HG02623 (cell line): ENCODE measurements around the gene DYSF.

Experiments
- ATAC-seq: cut with Tn5 transposase; IDR thresholded peaks from one replicate; pipeline ENCODE4 v1.9.1; 2021; ENCODE audit warnings: moderate library complexity; ENCODE audit not compliant: unreplicated experiment

The DYSF gene

DNA sequence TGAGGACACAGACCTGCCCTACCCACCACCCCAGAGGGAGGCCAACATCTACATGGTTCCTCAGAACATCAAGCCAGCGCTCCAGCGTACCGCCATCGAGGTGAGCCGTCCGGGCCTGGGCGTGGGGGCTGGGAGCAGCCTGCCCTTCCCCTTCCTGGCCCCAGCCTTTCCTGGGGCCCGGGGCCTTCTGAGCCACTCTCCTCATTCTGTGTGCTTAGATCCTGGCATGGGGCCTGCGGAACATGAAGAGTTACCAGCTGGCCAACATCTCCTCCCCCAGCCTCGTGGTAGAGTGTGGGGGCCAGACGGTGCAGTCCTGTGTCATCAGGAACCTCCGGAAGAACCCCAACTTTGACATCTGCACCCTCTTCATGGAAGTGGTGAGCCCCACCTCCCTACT lies 157.9 kb downstream of the DYSF start:
- ATAC-seq: no peak

DNA sequence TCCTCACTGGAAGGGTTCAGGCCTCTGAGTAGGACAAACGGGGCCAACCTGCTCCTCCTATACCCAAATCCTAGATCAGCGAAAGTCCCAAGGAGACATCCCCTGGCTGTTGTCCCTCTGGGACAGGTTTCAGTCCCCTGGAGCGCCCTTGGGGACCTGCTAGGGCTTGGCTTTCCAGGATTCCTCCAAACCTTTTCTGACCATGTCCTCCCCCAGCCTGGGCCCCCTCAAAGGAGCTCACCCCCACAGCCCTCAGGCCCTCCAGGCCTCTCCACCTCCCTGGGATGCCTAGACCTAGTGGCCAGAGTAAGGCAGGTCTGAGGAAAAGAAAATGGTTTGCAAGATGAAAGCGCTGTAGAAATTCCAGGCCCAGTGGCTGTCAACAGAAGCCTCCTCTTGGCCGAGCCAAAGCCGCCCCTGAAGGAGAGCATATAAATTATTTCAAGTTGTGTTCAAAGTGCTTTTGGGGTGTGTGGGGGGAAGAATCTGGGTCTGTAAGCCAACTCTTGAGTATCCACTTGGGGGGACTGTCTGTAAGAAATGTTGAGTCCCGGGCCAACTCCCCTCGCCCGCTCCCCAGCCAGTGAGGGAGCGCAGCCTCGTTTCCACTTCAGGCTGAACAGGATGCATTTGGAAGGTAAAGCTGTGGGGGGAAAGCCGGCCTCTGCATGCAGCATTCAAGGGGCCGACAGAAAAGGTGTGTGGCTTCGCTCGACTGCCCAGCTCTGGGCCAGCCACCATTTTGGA lies 158.6 kb downstream of the DYSF start:
- ATAC-seq: no peak

DNA sequence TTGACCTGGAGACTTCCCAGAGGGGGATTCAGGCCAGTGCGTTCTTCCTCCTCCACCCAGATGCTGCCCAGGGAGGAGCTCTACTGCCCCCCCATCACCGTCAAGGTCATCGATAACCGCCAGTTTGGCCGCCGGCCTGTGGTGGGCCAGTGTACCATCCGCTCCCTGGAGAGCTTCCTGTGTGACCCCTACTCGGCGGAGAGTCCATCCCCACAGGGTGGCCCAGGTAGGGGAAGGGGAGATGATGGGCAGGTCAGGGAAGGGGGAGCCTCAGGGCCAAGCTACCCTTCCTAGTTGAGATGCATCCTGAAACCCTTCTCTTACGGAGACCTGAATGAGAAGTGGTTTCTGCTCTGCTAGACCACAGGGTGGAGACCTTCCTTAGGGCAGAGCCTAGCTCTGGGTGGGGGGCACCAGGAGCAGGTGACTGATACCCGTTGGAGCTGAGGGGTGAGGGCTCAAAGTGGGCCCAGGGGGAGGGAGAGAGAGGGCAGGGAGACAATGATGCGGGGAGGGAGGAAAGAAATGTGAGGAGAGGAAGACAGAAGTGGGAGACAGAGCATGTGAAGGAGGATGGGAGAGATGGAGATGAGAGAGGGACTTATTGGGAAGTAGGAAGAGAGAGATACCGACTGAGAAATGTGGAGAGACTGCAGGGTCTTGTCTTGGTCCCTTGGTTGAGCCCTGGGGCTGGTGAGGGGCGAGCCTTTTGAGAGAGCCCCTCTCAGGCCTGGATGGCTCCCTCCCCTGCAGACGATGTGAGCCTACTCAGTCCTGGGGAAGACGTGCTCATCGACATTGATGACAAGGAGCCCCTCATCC lies 159.4 kb downstream of the DYSF start:
- ATAC-seq: no peak

DNA sequence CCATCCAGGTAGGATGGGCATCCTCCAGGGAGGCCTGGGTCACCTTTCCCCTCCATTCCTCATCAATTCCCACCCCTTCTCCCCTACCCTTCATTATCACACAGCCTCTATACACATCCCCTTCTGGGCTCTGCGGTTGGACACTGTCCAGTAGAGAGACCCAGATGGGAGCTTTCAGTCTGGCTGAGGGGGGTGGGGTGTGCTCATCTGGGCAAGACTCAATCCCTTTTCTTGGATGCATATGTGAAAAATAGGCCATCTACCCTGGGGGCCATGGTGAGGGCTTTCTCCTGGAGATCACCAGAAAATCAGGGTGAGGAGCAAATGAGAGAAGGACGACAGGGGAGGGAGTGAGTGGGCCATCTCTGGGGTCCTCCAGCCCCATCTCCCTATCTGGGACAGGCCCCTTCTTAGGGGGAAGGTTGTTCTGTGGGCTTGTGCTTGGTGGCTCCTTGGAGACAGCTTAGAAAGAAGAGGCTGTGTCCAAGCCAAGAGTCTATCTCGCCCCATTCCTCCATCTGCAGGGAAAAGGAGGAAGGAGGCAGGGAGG lies 160.1 kb downstream of the DYSF start:
- ATAC-seq: no peak

DNA sequence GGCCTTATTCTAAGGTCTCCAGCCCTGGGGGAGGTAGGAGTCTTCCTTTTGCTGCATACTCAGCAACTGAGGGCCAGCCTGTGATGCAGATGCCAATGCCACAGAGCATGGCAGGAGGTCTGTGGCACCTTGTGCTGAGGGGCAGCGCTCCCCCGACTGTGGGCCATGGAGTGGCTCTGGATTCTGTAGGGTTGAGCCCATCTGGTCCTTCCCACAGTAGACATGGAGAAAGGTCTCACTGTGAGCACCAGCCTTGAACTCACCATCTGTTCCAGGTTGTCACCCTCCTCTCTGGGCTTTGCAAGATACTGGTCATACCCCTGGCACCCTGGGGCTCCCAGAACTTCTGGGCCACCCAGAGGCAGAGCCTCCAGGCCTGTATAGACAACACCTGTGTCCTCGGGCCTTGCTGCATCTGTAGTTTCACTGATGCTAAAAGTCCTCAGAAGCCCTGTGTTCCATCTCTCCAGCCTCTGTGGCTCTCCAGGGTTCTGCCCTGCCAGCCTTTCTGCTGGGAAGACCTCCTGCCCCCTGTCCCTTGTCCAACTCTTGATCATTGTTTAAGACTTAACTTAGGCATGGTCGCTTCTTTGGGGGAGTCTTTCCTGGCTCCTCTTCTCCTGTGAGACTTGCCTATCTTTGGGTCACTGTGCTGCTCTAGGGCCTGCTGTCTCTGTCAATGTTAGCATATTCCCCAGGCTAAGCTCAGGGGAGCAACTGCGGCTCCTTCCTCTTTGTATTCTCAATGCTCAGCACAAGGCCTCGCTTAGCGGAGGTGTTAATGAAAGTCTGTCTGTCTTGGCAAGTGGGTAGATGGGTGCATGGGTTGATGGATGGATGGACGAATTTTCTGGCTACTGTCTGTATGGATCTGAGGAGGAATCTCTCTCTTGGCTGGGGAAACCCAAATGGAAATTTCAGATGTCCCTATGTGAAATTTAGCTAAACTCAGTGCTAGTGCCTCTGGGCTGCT lies 160.9 kb downstream of the DYSF start:
- no peak for ATAC-seq

DNA sequence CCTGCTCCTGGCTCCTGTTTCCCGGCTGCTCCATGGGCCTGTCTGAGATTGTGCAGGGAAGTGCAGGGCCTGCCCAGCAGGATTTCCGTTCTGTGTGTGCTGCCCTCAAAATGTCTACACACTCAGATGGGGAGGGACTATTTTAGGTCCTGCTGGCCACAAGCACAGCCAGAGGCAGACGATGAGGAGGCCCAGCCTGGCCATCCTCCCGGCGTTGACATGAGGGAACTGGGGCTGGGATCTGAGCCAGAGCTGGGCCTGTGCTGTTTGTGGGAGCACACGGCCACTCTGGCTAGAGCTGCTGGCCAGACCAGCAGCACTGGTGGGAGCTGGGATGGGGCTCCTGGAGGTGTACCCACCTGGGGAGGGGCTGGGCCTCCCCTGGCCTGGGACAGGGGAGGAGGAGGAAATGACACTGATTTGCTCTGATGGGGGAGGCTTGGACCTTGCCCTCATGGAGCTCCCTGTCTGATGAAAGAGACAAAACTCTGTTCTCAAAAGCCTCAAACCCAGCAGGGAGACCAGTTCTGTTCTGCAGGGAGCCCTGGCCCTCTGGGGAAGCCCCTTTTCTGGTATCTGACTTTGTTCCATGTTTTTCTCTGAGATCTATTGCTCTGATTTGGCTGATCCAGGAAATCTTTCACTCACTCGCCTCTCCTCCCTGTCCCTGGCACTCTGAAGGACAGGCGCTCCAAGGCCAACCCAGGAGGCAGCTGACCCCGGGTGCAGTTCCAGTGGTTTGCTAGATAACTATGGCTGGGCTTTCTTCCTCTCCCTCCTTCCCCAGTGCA lies 161.8 kb downstream of the DYSF start:
- no peak for ATAC-seq

DNA sequence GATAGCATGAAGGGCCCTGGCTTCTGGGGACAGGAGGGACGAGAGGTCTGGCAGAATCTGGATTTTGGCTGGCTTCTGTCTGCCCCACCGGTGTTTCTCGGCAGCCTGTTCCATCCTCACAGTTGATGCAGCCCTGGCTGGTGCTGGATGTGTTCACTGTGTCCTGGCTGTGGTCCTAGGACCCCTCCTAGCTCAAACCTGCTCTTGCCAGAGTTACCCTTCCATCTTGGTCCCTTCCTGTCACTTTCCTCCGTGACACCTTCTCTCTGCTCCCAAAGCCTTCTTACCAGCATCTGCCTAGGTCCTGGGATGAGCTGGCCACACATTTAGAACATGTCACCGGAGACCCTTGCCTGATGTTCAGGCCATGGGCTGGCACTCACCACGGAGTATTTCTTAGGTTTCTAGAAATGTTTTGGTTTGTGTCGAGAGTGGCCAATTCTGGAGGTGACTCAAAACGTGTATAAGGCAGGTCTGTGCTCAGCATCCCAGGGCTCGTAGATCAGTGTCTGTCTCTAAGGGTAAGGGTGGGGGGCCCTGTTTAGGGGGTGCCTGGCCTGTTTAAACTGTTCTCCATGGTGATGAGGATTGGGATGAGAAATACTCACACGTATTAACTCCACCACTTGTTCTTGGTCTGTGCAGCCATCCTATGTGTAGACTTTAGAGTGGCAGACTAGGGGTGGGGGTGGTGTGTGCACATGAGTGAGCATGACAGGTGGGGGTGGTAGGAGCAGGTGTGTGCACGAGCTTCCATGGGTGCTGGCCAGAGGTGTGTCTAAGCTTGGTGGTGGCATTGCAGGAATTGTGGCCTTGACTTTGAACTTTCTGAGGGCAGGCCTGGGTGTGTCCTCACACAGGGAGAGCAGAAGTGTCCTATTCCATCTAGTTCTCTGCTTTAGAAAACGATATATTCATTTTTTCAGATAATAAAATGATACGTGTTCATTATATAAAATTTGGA lies 162.7 kb downstream of the DYSF start:
- ATAC-seq: no peak

DNA sequence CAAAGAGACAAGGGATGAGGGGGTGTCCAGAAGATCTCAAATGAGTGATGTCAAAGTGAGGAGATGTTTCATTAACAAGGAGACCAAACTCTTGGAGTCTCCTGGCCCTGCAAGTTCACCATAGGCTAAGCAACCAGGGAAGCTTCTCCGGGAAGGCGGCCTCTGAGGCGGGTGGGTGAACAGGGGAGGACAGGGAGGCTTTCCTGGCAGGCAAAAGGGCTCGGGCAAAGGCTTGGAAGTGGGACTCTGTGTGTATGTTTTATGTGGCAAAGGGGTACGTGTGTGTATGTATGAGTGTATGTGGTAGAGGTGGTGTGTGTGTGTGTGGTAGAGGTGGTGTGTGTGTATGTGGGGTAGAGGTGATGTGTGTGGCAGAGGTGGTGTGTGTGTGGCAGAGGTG lies 163.9 kb downstream of the DYSF start:
- no peak for ATAC-seq

DNA sequence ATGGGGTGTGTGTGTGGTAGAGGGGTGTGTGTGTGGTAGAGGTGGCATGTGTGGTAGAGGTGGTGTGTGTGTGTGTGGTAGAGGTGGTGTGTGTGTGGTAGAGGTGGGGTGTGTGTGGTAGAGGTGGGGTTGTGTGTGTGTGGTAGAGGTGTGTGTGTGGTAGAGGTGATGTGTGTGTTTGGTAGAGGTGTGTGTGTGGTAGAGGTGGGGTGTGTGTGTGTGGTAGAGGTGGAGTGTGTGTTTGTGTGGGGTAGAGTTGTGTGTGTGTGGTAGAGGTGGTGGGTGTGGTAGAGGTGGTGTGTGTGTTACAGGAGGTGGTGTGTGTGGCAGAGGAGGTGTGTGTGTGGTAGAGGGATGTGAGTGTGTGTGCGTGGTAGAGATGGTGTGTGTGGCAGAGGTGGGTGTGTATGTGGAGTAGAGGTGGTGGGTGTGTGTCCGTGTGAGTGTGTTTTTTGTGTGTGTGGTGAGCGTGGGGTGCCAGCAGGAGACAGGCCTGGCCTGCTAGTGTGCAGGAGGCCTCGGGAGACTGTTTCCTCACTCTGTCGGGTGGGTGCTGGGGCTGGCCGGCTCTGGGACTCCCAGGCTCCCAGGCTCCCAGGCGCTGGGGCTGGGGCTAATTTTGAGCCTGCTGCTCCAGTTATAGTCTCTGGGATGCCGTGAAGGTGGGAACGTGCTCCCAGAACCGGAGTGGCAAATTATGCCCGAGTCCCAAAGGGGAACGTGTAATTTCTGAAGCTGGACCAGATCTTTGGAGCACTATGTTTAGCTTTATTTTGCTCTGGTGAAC lies 165.2 kb downstream of the DYSF start:
- no peak for ATAC-seq

DNA sequence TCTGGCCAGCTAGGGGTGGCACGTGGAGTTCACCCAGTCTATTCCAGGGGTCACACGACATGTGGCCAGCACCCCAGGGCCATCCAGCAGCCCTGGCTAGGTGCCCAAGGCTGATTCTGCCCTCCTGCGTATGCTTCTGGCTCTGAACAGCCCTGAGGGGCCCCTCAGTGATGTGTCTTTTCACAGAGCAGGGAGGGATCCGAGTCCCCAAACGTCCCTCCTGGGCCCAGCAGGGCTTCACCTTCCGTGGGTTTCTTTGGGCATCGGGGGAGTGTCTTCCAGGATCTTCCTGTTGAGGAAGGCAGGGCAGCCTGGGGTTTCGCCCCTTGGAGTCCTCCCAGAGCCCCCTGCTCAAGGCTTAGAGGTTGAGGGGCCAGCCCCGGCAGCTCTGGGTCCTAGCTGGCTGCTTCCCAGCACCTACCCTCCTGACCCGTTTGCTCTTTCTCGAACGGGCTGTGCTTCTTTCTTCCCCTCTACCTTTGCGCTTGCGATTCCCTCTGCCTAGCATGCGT lies 165.9 kb downstream of the DYSF start:
- no peak for ATAC-seq

DNA sequence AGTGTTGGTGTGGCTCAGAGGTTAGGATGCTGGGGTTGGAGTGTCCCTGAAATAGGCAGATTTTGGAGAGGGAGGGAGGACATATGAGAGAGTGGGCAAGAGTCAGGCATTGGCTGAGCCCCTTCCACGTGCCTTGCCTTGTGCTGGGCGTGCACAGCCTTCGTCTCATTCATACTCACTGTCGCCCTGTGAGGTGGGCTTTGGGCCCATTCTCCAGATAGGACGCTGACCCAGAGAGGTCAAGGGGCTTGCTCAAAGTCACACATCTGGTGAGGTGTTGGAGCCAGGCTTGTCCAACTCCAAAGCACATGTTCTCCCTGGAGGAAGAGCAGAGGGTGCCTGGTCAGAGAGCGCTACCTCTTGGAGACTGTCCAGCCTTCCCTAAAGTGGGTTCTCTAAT lies 166.8 kb downstream of the DYSF start:
- no peak for ATAC-seq

DNA sequence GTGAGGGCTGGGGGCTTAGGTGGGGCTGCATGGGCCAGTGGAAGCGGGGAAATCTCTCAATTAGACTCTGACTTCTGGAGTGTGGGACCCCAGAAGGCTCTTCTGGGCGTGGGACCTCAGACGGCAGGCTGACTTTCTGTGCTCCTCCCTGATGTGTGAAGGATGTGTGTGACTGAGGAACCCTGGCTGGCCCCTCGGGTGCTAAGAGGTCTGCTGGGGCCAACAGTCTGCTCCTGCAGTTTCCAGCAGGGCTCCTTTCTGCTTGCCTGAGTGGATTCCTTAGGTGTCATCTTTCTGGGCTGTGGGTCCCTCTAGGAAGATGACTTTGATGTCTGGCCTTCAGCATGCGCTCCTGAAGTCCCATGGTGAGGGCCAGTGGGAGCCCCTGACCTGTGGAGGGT lies 167.5 kb downstream of the DYSF start:
- no peak for ATAC-seq

DNA sequence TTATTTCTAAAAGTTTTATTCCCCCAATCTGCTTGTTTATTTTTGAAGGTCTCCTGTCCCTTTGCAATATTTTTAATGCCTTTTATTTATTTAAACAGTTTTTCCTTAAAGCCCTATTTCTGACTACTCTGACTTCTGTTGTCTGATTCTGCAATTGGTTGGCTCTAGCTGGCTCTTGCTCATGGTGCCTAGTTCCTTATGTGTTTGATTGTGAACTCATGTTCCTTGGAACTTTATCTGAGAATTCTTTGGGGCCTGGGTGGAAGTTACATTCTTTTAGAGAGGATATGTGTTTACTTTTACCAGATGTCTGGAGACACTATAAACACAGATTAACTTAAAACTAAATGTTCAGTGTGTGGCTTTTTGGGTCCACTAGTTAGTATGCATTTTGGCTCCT lies 175.9 kb downstream of the DYSF start:
- no peak for ATAC-seq

DNA sequence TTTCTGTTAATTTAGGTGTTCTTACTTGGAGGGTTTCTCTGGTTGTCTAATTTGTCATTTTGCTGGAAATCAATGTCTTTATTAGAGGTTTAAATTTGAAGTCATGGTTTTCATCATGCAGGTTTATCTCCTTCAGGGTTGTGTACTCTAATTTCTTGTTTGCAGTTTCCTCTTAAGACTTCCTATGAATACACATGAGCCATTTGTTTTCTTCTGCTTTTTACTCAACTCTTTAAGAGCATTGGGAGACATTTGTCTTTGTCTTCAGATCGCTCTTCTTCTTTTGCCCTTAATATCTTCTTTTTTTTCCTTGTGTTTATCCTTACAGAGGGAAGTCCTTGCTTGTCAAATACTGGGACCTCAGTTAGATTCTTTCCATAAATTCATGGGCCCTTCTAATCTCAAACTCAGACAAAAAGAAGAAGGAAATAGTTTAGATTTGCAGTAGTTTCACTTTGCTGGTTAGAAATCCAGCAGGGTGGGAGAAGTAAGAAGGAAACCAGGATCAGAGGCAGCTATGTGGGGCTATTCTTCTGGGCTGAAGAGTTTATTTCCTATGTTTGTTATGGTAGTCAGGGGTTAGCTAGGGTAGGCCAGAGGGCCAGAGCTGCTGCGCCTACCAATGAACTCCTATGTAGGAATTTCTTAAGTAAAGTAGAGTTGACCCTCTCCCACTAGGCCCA lies 176.6 kb downstream of the DYSF start:
- no peak for ATAC-seq

DNA sequence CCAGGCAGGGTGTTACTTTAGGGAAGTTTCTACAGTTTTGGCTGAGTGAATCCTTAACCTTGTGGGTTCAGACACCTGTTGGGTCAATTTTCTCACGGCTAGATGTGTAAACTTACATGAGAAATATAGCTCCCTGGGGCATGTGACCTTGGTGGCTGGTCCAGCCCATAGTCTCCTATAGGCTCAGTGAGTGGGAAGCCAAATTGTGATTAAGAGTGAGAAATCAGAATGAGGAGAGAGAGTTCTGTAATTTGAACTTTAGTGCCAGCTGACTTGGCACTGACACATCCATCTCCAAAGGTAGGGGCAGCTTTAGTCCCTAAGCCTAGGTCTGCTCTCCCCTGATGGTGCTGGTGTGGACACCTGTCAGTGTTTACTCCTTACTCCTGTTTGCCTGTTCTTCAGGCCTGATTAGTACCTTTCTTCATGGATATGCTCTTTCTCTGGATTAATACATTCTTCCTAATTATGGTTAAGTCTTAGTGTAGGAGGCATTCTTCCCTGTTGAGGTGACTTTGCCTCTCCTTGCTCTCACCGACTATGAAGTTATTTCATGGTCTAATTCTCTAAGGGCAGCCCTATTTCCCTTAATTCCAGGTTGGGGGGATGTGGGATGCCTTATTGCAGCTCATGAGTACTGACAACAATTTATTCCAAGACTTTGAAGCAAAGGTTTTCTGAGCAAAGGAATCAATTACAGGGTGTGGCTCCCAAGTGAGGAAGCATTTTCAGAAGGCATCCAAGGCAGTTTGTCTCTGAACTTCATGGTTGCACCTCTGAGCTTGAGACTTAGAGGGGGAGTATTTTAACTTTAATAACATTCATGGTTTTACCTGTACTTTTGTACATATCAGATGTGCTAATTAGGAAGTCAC lies 177.3 kb downstream of the DYSF start:
- no peak for ATAC-seq

DNA sequence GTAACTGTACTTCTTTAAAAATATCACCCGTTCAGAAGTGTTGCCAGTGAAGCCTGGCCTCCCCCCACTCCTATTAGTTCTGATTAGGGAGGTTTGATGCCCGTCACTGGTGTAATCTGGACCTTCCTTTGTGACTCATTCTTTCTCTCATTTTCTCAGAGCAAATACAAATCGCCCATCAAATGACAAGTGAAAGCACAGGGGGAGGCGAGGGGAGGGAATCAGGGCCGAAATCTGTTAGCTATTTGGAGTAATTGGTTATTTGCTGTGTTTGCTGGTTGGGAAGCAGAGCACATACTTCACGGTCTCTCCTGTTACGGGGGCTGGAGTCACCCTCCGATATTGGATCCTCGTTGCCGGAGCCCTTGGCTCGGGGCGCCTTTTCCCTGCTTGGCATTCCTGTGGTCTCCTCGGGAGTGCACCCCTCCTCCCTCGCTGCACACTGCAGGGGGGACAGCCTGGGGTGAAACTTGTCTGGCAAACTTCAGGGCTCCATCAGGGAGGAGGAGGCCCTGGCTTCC lies 178.1 kb downstream of the DYSF start:
- ATAC-seq: no peak
